ENCODE results near the gene GDAP1L1.
"Not testable (repeated sequence)": the region's sequence is repeated elsewhere in the genome, so short reads cannot be mapped to it uniquely, and the experiment has no call there.

The GDAP1L1 gene

DNA sequence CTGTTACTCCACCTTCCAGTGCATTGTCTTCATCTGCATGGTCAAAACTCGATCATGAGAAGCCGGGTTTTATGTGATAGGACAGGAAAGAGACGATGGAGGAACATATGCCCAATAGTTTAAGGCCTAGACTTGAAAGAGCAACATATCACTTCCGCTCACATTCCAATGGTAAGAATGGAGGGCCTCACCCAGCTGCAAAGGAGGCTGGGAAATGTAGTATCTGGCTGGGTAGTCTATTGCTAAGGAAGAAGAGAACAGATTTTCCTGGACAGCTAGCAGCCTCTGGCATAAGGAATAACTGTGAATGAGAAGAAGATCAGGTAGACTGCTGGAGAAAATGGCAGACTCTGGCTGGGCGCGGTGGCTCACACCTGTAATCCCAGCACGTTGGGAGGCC, 44.6 kb downstream of the GDAP1L1 start:
- Histone ChIP-seq H3K36me3 (ENCODE audit: insufficient read depth, low read length) (no peaks in the 10 kb centered on the region), H3K9ac (ENCODE audit: insufficient read length) (no peak overlapping the region), H3K9me3 (ENCODE audit: low read depth, low read length) (no peaks in the 10 kb centered on the region), H3K4me3 (no peak overlapping the region), H3K27ac (no peak overlapping the region)
- TF ChIP-seq FOXP2 (optimal IDR thresholded peaks at IDR 0.05; ENCODE audit: control extremely low read depth, extremely low read length, insufficient read depth) (no peak), POLR2AphosphoS5 (IDR thresholded peaks at IDR 0.05; ENCODE audit: borderline replicate concordance, low read depth, low read length) (no peak), EZH2 (IDR thresholded peaks at IDR 0.05) (no peak)
- no peak for DNase-seq (ENCODE audit: low read depth, low spot score)

DNA sequence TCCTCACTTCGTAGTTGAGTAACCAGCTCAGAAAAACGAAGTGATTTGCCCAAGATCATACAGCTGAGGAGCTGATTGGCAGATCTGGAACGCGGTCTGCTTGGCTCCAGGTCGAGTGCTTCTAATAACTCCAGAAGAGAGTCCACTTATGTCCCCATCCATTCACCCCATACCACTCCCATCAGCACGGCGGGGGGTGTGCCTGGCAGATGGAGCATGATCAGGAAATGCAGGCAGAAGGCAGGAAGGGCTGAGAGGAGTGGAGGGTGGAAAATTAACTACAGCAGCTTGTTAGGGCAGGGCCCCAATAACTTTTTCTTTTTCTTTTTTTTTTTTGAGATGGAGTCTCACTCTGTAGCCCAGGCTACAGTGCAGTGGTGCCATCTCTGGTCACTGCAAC, 48.9 kb downstream of the GDAP1L1 start:
- Histone ChIP-seq H3K36me3 (ENCODE audit: insufficient read depth, low read length) (no peaks in the 10 kb centered on the region), H3K9ac (ENCODE audit: insufficient read length) (no peak overlapping the region), H3K9me3 (ENCODE audit: low read depth, low read length) (no peaks in the 10 kb centered on the region), H3K27ac (no peak overlapping the region), H3K4me3 (no peak overlapping the region)
- no peak for TF ChIP-seq FOXP2 (optimal IDR thresholded peaks at IDR 0.05; ENCODE audit: control extremely low read depth, extremely low read length, insufficient read depth)
- no peak for TF ChIP-seq POLR2AphosphoS5 (IDR thresholded peaks at IDR 0.05; ENCODE audit: borderline replicate concordance, low read depth, low read length)
- TF ChIP-seq EZH2 (IDR thresholded peaks at IDR 0.05) = no peak
- no peak for DNase-seq (ENCODE audit: low read depth, low spot score)

- Histone ChIP-seq H3K9ac (ENCODE audit: insufficient read length) (no peak overlapping the region), H3K9me3 (ENCODE audit: low read depth, low read length) (no peaks in the 10 kb centered on the region), H3K27ac (no peak overlapping the region), H3K36me3 (ENCODE audit: insufficient read depth, low read length) (no peaks in the 10 kb centered on the region), H3K4me3 (no peak overlapping the region)
- no peak for TF ChIP-seq POLR2AphosphoS5 (IDR thresholded peaks at IDR 0.05; ENCODE audit: borderline replicate concordance, low read depth, low read length)
- no peak for TF ChIP-seq FOXP2 (optimal IDR thresholded peaks at IDR 0.05; ENCODE audit: control extremely low read depth, extremely low read length, insufficient read depth)
- TF ChIP-seq EZH2 (IDR thresholded peaks at IDR 0.05) = no peak
- no peak for DNase-seq (ENCODE audit: low read depth, low spot score)
Measured at GRCh38 chr20:44297721-44298120, 50.6 kb downstream of the GDAP1L1 start.

DNA sequence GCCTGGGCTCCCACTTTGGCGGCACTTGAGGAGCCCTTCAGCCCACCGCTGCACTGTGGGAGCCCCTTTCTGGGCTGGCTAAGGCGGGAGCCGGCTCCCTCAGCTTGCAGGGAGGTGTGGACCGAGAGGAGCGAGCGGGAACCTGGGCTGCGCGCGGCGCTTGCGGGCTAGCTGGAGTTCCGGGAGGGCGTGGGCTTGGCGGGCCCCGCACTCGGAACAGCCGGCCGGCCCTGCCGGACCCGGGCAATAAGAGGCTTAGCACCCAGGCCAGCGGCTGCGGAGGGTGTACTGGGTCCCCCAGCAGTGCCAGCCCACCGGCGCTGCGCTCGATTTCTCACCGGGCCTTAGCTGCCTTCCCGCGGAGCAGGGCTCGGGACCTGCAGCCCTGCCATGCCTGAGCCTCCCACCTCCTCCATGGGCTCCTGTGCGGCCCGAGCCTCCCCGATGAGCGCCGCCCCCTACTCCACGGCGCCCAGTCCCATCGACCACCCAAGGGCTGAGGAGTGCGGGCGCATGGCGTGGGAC, 52.0 kb downstream of the GDAP1L1 start:
- not testable (repeated sequence) for H3K9me3 ChIP-seq (ENCODE audit: low read depth, low read length); DNase-seq (ENCODE audit: low read depth, low spot score); H3K9ac ChIP-seq (ENCODE audit: insufficient read length); H3K36me3 ChIP-seq (ENCODE audit: insufficient read depth, low read length); H3K4me3 ChIP-seq; H3K27ac ChIP-seq

- no peak overlapping the region for H3K9ac ChIP-seq (ENCODE audit: insufficient read length)
- no peak for DNase-seq (ENCODE audit: low read depth, low spot score)
- no peak overlapping the region for H3K27ac ChIP-seq
- no peaks in the 10 kb centered on the region for H3K9me3 ChIP-seq (ENCODE audit: low read depth, low read length)
- H3K36me3 ChIP-seq (ENCODE audit: insufficient read depth, low read length) = no peaks in the 10 kb centered on the region
- no peak overlapping the region for H3K4me3 ChIP-seq
- TF ChIP-seq EZH2 (IDR thresholded peaks at IDR 0.05) (no peak), POLR2AphosphoS5 (IDR thresholded peaks at IDR 0.05; ENCODE audit: borderline replicate concordance, low read depth, low read length) (no peak), FOXP2 (optimal IDR thresholded peaks at IDR 0.05; ENCODE audit: control extremely low read depth, extremely low read length, insufficient read depth) (no peak)
Measured at GRCh38 chr20:44301285-44301684, 54.2 kb downstream of the GDAP1L1 start.

DNA sequence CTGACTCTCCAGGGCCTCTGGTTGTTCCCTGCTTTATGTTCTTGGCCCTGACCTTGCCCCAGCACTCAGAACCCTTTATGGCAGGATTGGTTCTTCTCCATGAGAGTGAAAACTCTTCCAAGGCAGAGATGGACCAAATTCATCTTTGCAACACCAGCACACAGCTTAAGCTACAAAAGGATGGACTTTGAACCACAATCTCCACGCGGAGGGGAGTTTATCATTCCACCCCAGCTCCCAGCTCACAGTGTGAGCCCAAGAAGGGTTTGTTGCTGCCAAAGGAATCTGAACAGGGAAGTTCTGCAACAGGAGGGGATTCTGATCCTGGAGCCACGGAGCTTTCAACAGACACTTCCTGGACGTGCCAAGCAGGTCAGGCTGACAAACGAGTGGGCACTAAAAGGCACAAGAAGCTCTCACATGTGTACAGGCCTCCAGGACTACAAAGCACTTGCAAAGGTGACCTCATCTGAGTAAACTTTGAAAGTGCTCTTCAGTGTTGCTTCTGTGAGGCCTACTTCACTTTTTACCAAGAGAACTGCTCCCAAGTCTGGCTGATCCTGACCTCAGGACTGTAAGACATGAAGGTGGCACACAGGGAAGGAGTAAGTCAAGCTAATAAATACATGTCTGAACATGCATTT, 55.0 kb downstream of the GDAP1L1 start:
- no peak for TF ChIP-seq FOXP2 (optimal IDR thresholded peaks at IDR 0.05; ENCODE audit: control extremely low read depth, extremely low read length, insufficient read depth)
- TF ChIP-seq EZH2 (IDR thresholded peaks at IDR 0.05) = no peak
- TF ChIP-seq POLR2AphosphoS5 (IDR thresholded peaks at IDR 0.05; ENCODE audit: borderline replicate concordance, low read depth, low read length) = no peak

DNA sequence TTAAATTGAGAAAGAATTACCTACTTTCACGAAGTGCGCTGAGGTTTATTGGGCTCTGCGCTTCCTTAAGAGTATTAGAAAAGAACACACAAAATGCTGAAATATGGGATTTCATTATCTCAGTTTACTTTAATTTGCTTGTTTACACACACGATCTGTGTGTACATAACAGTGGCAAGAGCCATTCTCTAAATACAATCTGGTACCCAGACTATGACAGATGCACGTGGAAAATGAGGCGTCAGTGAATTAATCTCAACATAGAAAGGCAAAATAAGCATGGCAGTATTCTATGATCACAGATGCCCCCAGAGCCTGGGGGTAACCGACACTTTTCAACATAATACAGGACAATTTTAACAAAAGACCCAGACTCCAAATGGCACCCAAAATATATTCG, 55.6 kb downstream of the GDAP1L1 start:
- TF ChIP-seq EZH2 (IDR thresholded peaks at IDR 0.05) (no peak), FOXP2 (optimal IDR thresholded peaks at IDR 0.05; ENCODE audit: control extremely low read depth, extremely low read length, insufficient read depth) (no peak), POLR2AphosphoS5 (IDR thresholded peaks at IDR 0.05; ENCODE audit: borderline replicate concordance, low read depth, low read length) (no peak)
- Histone ChIP-seq H3K4me3 (no peak overlapping the region), H3K9me3 (ENCODE audit: low read depth, low read length) (no peaks in the 10 kb centered on the region), H3K36me3 (ENCODE audit: insufficient read depth, low read length) (no peaks in the 10 kb centered on the region), H3K27ac (no peak overlapping the region), H3K9ac (ENCODE audit: insufficient read length) (no peak overlapping the region)
- DNase-seq (ENCODE audit: low read depth, low spot score) = no peak

More for the DNA sequence above, 55.0 kb downstream of the GDAP1L1 start:
- Histone ChIP-seq H3K36me3 (ENCODE audit: insufficient read depth, low read length) (no peaks in the 10 kb centered on the region), H3K4me3 (no peak overlapping the region), H3K9me3 (ENCODE audit: low read depth, low read length) (no peaks in the 10 kb centered on the region), H3K27ac (no peak overlapping the region), H3K9ac (ENCODE audit: insufficient read length) (no peak overlapping the region)
- DNase-seq (ENCODE audit: low read depth, low spot score) = no peak

GRCh38 chr20:44304383-44304782, 57.3 kb downstream of the GDAP1L1 start:
- no peak for DNase-seq (ENCODE audit: low read depth, low spot score)
- Histone ChIP-seq H3K4me3 (no peak overlapping the region), H3K36me3 (ENCODE audit: insufficient read depth, low read length) (no peaks in the 10 kb centered on the region), H3K9ac (ENCODE audit: insufficient read length) (no peak overlapping the region), H3K9me3 (ENCODE audit: low read depth, low read length) (no peaks in the 10 kb centered on the region), H3K27ac (no peak overlapping the region)
- TF ChIP-seq FOXP2 (optimal IDR thresholded peaks at IDR 0.05; ENCODE audit: control extremely low read depth, extremely low read length, insufficient read depth) (no peak), POLR2AphosphoS5 (IDR thresholded peaks at IDR 0.05; ENCODE audit: borderline replicate concordance, low read depth, low read length) (no peak), EZH2 (IDR thresholded peaks at IDR 0.05) (no peak)

DNA sequence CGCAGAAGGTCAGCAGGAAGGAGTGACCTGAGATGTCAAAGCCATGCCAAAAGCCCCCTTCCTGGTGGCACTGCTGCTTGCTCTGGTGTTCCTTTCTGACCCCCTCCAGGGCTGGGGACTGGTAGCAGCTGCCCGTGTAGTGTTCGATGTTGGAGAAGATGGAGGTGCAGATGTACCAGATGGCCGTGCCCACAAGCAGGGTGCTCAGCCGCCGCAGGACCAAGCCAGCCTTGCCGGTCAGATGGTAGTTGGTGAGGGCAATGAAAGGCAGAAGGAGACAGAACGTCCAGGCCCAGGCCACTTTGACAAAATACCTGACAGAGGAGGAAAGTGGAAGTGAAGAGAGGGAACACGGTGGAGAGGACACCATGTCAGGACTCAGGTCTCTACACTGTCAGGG, 59.8 kb downstream of the GDAP1L1 start:
- Histone ChIP-seq H3K27ac (no peak overlapping the region), H3K9ac (ENCODE audit: insufficient read length) (no peak overlapping the region), H3K4me3 (no peak overlapping the region), H3K9me3 (ENCODE audit: low read depth, low read length) (no peaks in the 10 kb centered on the region), H3K36me3 (ENCODE audit: insufficient read depth, low read length) (no peaks in the 10 kb centered on the region)
- DNase-seq (ENCODE audit: low read depth, low spot score) = no peak
- no peak for TF ChIP-seq FOXP2 (optimal IDR thresholded peaks at IDR 0.05; ENCODE audit: control extremely low read depth, extremely low read length, insufficient read depth)
- TF ChIP-seq EZH2 (IDR thresholded peaks at IDR 0.05) = no peak
- TF ChIP-seq POLR2AphosphoS5 (IDR thresholded peaks at IDR 0.05; ENCODE audit: borderline replicate concordance, low read depth, low read length) = no peak

All from SK-N-MC (cell line).